GM18873 (cell line): Measurements from ENCODE around the gene PLEKHG5.

Source experiments
- ATAC-seq: cut with Tn5 transposase; IDR thresholded peaks from one replicate; pipeline ENCODE4 v1.9.1; 2021; ENCODE audit warnings: mild to moderate bottlenecking, moderate library complexity, moderate number of reproducible peaks; ENCODE audit not compliant: unreplicated experiment, low FRiP score

Gene PLEKHG5

DNA sequence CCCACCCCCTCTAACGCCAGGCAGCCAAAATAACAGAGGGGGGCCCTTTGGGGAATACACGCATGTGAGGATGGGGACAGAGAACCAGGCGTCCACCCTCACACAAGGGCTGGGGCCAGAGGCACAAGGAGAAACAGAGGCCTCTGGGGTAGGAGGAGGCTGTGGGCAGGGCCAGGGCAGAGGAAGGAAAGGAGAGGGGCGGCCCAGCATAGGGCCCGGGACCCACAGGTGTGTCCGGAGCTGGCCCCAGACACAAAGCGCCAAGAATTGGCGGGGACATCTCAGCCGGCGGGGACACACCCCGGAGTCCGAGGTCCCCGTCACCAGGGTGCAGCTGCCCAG lies 6.7 kb downstream of the PLEKHG5 start:
- ATAC-seq = no peak

DNA sequence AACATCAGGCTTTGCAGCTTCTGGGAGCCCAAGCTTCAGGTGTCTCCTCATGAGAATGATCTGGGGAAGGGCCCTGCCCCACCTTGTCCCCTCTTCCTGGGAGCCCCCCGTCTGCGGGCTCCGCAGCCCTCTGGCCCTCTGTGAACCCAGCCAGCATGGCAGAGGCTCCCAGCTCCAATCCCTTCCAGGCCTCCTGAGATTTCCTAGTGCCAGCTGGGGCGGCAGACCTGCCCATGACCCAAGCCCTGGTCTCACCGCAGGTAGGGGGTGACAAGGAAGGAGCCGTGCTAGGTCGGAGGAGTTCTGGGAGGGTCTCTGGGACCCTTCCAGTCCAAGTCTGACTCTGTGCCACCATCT lies 7.7 kb downstream of the PLEKHG5 start:
- ATAC-seq = no peak

DNA sequence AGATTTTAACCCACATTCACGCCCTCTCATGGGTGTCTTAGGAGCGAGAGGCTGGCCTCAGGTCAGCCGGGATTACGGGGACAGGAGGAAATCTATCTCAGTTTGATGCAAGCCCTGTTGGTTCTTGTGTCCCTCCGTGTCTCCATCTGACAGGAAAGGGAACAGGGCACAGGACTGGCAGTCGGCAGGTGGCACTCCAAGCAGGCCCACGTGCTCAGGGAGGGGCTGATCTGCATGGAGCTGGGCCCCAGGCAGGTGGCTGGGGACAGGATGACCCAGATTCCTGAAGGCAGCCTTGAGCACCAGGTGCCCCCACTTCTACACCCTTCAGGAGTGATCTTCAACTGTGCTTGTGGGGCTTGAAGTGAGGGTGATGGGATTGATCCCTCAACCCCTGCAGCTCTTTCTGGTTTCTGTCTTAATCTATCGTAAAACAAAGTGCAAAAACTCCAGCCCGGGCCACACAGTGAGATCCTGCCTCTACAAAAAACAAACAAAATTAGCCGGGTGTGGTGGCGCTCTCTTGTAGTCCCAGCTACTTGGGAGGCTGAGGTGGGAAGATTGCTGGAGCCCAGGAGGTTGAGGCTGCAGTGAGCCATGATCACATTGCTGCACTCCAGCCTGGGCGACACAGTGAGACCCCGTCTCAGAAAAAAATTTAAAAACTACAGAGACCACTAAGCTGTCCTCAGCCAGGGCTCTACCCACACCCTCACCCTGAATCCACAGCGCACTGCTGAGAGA lies 8.3 kb downstream of the PLEKHG5 start:
- ATAC-seq = no peak

DNA sequence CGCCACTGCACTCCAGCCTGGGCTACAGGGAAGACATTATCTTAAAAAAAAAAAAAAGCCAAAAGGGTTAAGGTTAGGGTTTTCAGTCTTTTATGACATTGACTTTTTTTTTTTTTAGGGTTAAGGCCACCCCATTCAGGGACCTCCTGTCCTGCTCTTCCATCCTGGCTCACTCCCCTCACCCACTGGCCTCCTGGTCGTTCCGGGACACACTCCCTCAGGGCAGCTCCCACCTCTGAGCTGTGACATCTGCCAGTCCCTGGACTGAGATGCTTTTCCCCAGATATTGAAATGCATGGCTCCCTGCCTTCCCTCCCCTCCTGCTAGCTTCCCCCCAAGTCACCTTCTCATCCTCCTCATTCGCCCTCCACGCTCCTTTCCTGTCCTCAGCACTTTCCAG lies 9.6 kb downstream of the PLEKHG5 start:
- ATAC-seq = no peak

DNA sequence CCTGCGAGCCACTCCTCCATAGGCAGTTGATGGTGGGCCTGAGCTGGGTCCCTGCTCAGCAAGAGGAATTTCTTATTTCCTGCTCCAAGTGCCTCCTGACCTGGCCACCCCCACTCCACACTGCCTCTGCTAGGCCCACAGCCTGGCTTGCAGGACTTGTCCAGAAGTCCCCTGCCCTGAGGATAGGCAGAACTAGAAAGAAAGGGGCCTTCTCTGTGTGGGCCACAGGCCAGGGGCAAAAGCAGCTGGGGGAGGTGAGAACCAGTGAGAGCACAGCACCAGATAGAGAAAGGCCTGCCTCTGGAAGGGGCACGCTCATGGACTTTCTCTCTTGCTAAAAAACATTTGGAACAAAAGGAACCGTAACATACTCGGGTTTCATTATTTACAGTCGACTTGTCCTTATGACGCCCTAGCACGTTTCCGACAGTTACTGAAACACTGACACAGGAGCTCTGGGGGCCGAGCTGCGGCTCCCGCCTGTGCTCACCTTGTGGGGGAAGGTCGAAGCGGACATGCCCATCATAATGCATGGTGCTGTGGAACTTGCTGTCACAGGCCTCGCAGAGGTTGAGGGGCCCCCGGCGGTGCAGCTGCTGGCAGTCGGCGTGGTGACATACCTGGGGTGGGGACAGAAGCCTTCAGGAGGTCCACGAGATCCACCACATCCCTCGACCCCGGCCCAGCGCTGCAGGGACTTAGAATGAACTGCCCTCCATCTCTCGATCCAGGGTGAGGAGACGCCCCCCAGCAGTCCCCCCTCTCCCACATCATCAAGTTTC lies 14.2 kb downstream of the PLEKHG5 start:
- no peak for ATAC-seq

DNA sequence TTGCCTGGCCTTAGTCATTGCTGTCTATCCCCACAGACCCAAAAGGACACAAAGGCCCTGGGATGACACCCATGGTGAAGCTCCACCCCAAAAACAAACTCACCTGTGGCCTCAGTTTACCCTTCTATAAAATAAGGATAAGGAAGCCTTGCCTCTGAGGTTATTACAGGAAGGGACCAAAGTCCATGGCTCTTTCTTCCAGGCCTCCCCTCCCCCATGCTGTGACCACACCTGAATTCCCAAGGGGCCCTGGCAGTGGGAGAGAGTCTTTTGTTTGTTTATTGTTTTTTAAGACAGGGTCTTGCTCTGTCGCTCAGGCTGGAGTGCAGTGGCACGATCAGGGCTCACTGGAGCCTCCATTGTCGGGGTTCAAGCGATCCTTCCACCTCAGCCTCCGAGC lies 15.0 kb downstream of the PLEKHG5 start:
- ATAC-seq = no peak

DNA sequence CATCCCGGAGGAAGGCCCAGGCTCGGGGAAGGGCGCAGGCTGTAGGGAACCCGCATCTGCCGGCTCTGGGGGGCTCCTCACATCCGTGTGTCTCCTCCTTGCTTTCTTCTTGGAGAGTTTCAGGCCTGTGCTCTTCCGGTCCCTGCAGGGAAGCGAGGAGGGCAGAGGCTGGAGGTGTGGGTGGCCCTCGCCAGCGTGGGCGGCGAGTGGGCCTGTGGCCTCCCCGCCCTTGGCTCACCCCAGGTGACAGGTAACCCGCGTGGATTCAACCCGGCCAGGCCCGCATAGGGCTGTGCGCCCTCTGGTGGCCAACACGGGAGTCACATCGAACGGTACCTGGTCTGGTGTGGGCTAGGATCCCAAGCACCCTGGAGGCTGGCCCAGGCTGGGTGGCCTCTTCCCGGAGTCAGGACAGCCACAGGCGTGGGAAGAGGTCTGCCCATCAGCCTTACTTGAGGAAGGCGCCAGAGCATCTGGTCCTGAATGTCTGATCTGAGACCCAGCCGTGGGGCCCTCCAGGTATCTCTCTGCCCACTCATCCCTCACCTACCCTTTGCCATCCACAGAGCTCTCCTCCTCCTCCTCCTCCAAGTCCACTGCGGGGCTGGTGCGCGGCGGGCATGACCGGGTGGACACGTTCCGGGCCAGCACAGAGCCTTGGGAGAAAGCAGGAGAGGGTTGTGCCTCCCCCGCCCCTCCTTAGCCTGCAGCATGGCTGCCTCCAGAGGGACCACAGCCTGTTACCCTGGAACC lies 15.9 kb downstream of the PLEKHG5 start:
- ATAC-seq = no peak

DNA sequence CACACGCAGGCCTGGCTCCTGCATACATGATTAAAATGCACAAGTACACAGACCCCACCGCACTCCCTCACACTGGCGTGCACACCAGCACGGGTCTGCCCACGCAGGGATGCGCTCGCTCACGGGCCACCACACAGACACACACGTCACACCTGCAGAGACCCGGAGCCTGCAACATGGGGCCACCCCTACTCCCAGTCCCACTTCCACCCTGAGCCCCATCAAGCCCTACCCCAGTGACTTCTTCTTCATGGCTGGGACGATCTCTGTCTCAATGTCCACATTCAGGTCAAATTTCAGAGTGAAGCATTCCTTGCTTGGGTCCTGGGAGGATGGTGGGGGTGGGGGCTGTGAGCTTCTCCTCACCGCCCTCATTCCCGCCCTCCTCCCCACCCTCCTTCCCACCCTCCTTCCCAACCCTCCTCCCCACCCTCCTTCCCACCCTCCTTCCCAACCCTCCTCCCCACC lies 16.6 kb downstream of the PLEKHG5 start:
- no peak for ATAC-seq

DNA sequence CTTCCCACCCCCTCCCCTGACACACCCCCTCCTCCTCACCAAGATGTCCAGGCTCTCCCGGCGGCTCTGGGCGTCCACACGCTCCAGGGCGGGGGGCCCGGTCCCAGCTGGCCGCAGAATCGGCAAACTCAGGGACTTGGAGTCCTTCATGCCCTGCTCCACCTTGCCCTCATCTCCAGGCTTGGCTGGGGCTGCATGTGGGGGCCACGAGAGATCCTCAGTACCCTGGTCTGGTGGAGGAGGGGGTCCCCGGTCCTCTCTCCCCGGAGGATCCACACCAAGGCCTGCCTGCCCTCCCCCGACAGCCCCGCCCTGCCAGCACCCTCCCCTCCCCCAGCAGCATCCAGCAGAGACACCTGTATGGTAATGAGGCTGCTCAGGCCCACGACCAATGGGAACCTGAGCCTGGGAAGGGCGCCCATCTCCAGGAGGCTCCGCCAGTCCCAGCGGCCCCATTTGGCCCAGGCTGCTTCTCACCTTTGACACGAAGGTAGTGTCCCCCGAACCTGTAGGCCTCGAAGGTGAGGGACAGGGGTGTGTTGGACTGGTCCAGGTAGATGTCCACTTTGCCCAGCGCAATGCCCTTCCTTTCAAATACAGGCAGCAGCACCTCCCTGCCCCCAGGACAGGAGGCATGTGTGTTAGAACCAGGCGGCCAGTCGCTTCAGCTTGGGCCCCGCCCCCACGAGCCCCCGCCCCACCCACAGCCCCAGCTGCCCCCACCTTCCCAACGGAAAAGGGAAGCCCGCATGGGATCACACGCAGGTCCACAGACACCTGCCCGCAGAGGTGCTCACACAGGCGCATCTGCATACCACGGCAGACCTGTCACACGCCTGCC lies 17.3 kb downstream of the PLEKHG5 start:
- no peak for ATAC-seq

DNA sequence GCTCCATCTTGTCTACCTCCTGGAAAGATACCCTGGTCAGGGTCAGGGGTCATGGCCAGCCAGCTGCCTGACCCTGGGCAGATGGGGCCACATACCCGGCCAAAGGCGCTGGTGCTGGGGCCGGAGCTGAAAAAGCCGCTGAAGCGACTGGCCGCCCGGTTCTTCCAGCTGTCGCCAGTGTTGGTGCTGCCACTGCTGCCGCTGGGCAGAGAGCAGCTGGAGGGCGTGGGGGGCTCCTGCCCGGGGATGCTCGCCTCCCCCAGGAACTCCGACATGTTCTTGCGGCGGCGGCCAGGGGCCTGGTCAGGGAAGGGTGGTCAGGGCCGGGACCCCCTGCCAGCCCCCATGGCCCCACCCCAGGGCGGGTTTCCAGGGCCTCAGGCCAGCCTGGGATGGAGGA lies 18.3 kb downstream of the PLEKHG5 start:
- ATAC-seq = no peak

DNA sequence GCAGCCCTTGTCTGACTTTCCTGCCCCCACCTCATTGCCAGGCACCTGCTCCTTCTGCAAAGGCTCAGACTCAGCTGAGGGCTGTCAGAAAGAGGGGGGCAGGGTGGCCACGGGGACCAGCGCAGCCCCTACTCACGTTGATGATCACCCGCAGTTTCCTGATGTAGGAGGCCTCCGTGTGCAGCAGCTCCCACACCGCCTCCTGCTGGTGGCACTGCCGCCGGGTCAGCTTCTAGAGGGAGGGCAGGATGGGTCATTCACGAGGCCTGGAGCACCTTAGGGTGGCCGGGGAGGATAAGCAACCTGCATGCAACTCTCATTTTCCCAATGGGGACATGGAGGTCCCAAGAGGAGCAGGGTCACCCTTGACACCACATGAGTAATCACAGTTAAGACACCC lies 19.1 kb downstream of the PLEKHG5 start:
- ATAC-seq = no peak

DNA sequence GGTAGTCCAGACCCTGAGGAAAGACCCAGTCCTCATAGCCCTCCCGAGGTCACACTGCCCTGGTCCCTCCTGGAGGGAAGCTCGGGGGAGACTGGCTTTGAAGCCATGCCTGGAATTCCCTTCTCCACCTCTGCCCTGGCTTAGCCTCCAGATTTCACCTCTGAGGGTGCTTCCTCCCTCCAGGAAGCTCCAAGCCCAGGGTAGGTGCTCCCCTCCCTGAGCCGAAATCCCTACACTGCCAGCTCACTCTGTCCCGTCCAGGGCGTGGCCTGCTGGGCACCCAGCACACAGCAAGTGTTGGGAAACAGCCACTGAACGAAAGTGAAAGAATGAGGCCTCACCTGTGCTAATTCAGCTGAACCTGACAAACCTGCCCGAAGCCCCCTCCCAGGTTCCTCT lies 19.5 kb downstream of the PLEKHG5 start:
- no peak for ATAC-seq

DNA sequence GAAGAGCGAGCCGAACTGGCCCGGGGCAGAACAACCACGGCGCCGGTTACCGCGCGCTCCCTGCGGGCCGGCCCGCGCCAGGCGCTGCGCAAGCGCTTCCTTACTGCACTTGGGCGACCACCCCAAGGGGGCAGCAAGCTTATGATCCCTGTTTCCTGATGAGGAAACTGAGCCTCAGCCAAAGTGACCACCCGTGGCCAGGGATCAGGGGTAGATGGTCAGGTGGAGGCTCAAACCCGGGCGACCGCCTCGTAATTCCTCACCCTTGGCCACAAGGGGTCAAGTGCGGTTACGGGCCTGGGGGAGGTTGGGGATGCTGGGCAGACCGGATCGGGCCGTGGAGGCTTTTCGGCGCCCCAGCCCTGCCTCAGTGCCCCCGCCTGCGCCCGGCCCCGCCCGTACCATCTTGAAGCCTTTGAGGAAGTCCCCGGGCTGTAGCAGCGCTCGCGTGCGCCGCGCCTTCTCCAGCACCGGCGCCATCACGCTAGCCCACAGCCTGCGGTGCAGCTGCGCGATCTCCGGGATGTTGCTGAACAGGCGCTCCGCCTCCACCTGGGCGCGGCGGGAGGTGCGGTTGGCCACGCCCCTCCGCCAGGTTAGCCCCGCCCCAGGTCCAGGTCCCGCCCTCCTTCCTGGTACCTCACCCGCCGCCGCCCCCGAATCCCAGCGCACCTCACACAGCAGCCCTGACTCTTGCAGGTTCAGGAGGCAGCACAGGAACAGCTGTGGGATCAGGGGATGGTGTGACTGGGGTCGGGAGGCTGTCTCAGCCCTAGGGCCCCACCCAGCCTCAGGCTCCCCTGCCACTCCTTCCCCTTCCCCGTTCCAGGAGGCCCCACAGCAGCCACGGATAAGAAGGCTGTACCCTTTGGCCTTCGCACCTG lies 20.1 kb downstream of the PLEKHG5 start:
- no peak for ATAC-seq

DNA sequence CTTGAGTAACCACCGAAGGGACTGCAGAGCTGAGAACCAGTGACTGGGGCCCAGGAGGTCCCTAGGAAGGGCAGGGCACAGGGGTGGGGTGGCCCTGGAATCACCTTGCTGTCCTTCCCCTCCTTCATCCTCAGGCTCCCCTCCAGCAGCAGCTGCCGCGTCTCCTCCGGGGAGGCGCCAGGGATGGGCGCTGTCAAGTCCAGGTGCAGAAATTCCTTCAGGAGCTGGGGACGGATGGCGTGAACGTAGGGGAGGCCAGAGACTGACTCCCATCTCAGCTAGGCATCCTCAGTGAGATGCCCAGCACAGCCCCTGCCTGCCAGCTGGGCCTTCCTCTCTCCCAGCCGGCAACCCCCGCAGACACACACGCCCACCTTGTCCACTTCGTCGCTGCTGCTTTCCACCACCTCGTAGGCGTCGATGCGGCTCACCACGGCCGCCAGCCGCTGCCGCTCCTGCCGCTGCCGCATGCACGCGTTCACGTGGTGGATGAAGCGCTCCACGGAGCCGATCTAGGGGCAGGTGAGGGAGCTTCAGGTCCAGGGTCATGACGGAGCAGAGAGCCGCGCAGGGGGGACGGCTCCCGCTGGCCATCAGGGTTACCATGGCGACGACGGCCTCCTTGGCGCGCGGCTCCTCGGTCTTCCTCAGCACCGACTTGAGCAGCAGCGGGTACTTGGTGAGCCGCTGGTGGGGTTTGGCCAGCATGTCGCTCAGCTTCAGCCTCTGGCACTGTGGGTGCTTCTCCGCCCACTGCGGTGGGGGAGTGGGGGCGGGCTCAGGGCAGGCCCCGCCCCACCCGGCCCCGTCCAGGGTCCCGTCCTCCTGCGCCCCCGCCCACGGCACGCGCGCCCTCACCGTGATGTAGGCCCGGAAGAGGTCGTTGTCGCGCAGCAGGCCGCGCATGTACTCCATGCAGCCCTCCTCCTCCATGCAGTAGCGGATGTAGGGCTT lies 21.1 kb downstream of the PLEKHG5 start:
- ATAC-seq = no peak

DNA sequence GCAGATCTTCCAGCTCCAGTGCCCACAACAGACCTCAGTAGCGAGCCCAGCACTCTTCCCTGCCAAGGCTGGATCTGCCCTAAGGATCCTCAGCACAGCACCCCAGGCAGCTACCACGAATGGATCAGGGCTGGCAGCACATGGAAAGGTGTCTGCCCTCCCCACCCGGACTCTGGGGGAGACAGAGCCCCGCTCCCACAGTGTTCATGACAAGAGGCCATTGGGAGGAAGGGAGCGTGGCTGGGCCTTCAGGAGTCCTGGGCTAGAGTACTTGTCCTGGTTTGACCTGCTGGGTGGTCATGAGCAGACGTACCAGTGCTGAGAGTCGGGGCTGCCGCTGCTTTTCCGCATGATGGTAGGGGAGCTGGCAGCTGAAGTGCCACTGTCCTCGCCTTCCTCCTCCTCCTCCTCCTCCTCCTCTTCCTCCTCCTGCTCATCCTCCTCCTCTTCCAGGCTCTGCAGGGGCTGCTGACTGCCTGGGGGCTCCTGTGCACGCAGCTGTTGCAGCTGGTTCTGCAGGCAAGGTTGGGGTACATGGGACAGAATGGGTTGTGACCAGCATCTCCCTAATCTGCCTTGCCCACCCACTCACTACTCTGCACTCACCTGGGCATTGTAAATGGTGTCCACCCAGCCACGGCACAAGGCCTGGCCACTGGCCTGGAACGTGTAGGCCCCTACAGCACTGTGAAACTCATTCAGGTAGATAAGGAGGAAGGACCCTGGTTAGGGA lies 22.6 kb downstream of the PLEKHG5 start:
- ATAC-seq = no peak

DNA sequence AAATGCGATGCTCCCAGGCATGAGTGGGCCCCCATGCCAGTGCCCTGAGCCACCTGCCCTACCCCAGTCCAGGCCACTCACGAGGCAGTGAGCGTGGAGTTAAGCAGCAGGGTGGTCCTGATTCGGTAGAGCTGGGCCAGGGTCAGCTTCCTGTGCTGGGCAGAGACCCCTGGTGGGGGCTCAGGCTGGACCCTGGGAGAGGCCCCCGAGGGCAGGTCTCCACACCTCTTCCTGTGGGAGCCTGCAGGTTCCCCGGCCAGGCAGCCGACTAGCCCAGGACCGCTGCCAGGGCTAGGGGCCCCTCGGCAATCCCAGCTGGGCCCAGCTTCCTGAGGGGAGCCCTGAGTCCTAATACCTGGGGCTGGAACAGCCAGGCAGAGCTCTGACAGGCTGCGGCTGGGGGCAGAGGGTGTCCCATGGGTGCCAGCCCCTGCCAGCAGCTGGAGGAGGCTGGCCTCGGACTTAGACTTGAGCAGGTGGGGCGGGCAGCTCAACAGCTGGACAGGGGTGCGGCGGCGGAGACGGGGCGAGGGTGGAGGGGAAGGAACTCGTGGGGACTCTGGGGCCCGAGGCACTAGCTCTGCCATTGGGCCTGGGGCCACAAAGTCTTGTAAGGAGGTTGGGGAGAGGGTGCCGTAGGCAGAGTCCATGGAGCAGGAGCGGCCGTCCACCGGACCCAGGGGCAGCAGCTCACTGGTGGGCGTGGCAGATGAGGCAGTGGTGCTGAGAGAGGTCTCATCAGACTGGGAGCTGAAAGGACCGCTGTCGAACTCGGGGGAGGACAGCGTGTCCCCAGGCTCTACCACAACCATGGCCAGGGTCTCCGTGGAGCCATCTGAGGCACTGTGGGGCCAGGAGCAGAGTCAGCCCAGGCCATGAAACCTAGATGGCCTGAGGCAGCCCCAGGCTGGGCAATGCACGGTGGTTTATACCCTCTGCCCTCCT lies 23.5 kb downstream of the PLEKHG5 start:
- no peak for ATAC-seq

DNA sequence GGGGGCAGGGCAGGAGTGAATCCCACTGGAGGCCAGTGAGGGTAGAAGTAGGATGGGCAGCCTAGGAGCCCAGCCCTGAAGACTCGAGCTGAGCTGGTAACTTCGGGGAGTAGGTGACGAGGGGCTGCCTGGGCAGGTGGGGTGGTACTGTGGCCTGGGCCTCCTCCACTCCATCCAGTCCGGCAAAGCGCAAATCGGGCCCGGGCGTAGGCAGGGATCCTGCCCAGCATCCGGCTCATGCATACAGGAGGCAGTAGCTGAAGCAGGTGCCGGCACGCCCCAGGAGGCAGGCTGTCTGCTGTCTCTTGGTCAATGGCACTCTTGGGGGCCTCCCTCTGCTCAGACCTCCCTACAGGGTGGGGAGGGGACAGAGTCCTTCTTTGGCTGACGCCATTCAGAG lies 24.2 kb downstream of the PLEKHG5 start:
- ATAC-seq = no peak
